ENCODE data around the gene ANKRD53.

ANKRD53 gene

GRCh38 chr2:70943205-70943871 lies 35.1 kb upstream of the ANKRD53 start:
- no peak overlapping the region for H3K9ac ChIP-seq (ENCODE audit: low read length)

GRCh38 chr2:70944111-70944690 lies 34.2 kb upstream of the ANKRD53 start:
- Histone ChIP-seq H4K20me1 (ENCODE audit: low read depth, low read length) (no peaks in the 10 kb centered on the region), H3K4me2 (ENCODE audit: low read depth, low read length, poor library complexity, severe bottlenecking) (no peak overlapping the region), H3K9me3 (ENCODE audit: insufficient read depth, low read length) (no peaks in the 10 kb centered on the region), H3K9me2 (replicated peaks; ENCODE audit: insufficient read depth, low read length) (no peaks in the 10 kb centered on the region), H3K79me2 (ENCODE audit: insufficient read depth, low read length) (no peaks in the 10 kb centered on the region), H3K4me3 (ENCODE audit: insufficient read depth, low read length, poor library complexity, severe bottlenecking) (no peak overlapping the region), H3K9ac (ENCODE audit: low read length) (no peak overlapping the region), H2AFZ (ENCODE audit: low read depth, low read length, severe bottlenecking) (no peak overlapping the region), H3K27ac (ENCODE audit: low read depth, low read length) (no peak overlapping the region), H3K27me3 (ENCODE audit: low read length) (no peaks in the 10 kb centered on the region), H3K36me3 (ENCODE audit: low read length) (no peaks in the 10 kb centered on the region), H3F3A (ENCODE audit: insufficient read depth) (no peaks in the 10 kb centered on the region)
- TF ChIP-seq EZH2phosphoT487 (conservative IDR thresholded peaks at IDR 0.05; ENCODE audit: low read length): no peak
- TF ChIP-seq, protein P1, sequence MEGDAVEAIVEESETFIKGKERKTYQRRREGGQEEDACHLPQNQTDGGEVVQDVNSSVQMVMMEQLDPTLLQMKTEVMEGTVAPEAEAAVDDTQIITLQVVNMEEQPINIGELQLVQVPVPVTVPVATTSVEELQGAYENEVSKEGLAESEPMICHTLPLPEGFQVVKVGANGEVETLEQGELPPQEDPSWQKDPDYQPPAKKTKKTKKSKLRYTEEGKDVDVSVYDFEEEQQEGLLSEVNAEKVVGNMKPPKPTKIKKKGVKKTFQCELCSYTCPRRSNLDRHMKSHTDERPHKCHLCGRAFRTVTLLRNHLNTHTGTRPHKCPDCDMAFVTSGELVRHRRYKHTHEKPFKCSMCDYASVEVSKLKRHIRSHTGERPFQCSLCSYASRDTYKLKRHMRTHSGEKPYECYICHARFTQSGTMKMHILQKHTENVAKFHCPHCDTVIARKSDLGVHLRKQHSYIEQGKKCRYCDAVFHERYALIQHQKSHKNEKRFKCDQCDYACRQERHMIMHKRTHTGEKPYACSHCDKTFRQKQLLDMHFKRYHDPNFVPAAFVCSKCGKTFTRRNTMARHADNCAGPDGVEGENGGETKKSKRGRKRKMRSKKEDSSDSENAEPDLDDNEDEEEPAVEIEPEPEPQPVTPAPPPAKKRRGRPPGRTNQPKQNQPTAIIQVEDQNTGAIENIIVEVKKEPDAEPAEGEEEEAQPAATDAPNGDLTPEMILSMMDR (IDR thresholded peaks at IDR 0.05; ENCODE audit: insufficient read depth, low read length, poor library complexity, severe bottlenecking): no peak

More at GRCh38 chr2:70943205-70943871, 35.1 kb upstream of the ANKRD53 start:
- Histone ChIP-seq H2AFZ (ENCODE audit: low read depth, low read length, severe bottlenecking) (no peak overlapping the region), H3K27me3 (ENCODE audit: low read length) (no peaks in the 10 kb centered on the region), H3K27ac (ENCODE audit: low read depth, low read length) (no peak overlapping the region), H3K79me2 (ENCODE audit: insufficient read depth, low read length) (no peaks in the 10 kb centered on the region), H3K36me3 (ENCODE audit: low read length) (no peaks in the 10 kb centered on the region), H3K9me2 (replicated peaks; ENCODE audit: insufficient read depth, low read length) (no peaks in the 10 kb centered on the region), H3F3A (ENCODE audit: insufficient read depth) (no peaks in the 10 kb centered on the region), H3K4me3 (ENCODE audit: insufficient read depth, low read length, poor library complexity, severe bottlenecking) (no peak overlapping the region), H3K4me2 (ENCODE audit: low read depth, low read length, poor library complexity, severe bottlenecking) (no peak overlapping the region), H4K20me1 (ENCODE audit: low read depth, low read length) (no peaks in the 10 kb centered on the region), H3K9me3 (ENCODE audit: insufficient read depth, low read length) (no peaks in the 10 kb centered on the region)
- TF ChIP-seq, protein P1 (IDR thresholded peaks at IDR 0.05; ENCODE audit: insufficient read depth, low read length, poor library complexity, severe bottlenecking): no peak
- no peak for TF ChIP-seq EZH2phosphoT487 (conservative IDR thresholded peaks at IDR 0.05; ENCODE audit: low read length)

DNA sequence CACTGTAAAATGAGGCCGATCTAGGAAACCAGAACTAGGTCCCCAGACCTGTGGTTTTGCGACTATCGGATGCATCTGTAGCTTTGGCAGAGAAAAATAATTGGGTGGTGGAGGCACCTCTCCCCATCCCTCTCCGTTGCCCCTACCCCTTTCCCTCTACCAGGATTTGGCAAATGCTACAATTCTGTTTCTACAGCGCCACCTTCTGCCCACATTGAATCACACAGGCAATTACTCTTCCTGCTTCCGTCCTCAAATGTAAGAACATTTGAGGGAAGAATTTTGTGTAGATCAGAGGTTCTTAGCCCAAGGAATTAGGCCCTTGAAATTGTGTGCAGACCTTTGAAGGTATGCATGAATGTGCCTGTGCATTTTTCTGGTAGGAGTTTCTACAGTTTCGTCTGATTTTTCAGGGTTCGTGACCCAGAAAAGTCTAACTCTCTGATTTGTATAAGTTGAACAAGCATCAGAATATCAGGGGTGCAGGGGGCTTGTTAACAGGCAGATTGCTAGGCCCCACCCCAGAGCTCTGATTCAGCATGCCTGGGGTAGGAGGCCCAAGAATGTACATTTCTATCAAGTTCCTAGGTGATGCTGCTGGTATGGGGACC lies 31.5 kb upstream of the ANKRD53 start:
- H4K20me1 ChIP-seq (ENCODE audit: low read depth, low read length): no peaks in the 10 kb centered on the region
- H3K27me3 ChIP-seq (ENCODE audit: low read length): no peaks in the 10 kb centered on the region
- no peak for TF ChIP-seq EZH2phosphoT487 (conservative IDR thresholded peaks at IDR 0.05; ENCODE audit: low read length)
- TF ChIP-seq, protein P1 (IDR thresholded peaks at IDR 0.05; ENCODE audit: insufficient read depth, low read length, poor library complexity, severe bottlenecking): peak; percentile 75
- H3K9ac ChIP-seq (ENCODE audit: low read length): no peak overlapping the region
- no peaks in the 10 kb centered on the region for H3K36me3 ChIP-seq (ENCODE audit: low read length)
- no peaks in the 10 kb centered on the region for H3F3A ChIP-seq (ENCODE audit: insufficient read depth)
- no peak overlapping the region for H3K4me2 ChIP-seq (ENCODE audit: low read depth, low read length, poor library complexity, severe bottlenecking)
- no peaks in the 10 kb centered on the region for H3K79me2 ChIP-seq (ENCODE audit: insufficient read depth, low read length)
- H3K27ac ChIP-seq (ENCODE audit: low read depth, low read length): no peak overlapping the region
- H2AFZ ChIP-seq (ENCODE audit: low read depth, low read length, severe bottlenecking): peak overlapping the region; percentile 28
- no peaks in the 10 kb centered on the region for H3K9me2 ChIP-seq (replicated peaks; ENCODE audit: insufficient read depth, low read length)
- H3K4me3 ChIP-seq (ENCODE audit: insufficient read depth, low read length, poor library complexity, severe bottlenecking): no peak overlapping the region
- no peaks in the 10 kb centered on the region for H3K9me3 ChIP-seq (ENCODE audit: insufficient read depth, low read length)
